DMS 273 (cell line): ENCODE results near the gene CCDC192.

Source experiments
- DNase-seq: peaks from one replicate; lab custom pipeline; 2025; ENCODE audit not compliant: unreplicated experiment; lab: John Stamatoyannopoulos, UW

CCDC192 gene

GRCh38 chr5:127872494-127872893 lies 169.3 kb downstream of the CCDC192 start:
- DNase-seq = no peak

- peak; percentile 86 for DNase-seq
Observed at GRCh38 chr5:127875235-127876021, 172.2 kb downstream of the CCDC192 start.

GRCh38 chr5:127876384-127876783 lies 173.2 kb downstream of the CCDC192 start:
- DNase-seq = no peak

GRCh38 chr5:127878174-127878750 lies 175.1 kb downstream of the CCDC192 start:
- peak; percentile 86 for DNase-seq

GRCh38 chr5:127884416-127884815 lies 181.2 kb downstream of the CCDC192 start:
- no peak for DNase-seq

GRCh38 chr5:127885176-127885575 lies 182.0 kb downstream of the CCDC192 start:
- peak; percentile 92 for DNase-seq

- no peak for DNase-seq
Observed at GRCh38 chr5:127886081-127886480, 182.9 kb downstream of the CCDC192 start.

GRCh38 chr5:127887282-127887681 lies 184.1 kb downstream of the CCDC192 start:
- no peak for DNase-seq

- DNase-seq = no peak
Observed at GRCh38 chr5:127891942-127892341, 188.8 kb downstream of the CCDC192 start.

- DNase-seq = peak; percentile 25
Observed at GRCh38 chr5:127892467-127893207, 189.4 kb downstream of the CCDC192 start.

GRCh38 chr5:127893232-127893631 lies 190.0 kb downstream of the CCDC192 start:
- DNase-seq = no peak

- no peak for DNase-seq
Observed at GRCh38 chr5:127894461-127894860, 191.3 kb downstream of the CCDC192 start.

- no peak for DNase-seq
Observed at GRCh38 chr5:127898551-127899213, 195.5 kb downstream of the CCDC192 start.

GRCh38 chr5:127899214-127899610 lies 196.0 kb downstream of the CCDC192 start:
- DNase-seq = no peak

- DNase-seq = no peak
Observed at GRCh38 chr5:127906562-127907204, 203.5 kb downstream of the CCDC192 start.

GRCh38 chr5:127907907-127908306 lies 204.7 kb downstream of the CCDC192 start:
- DNase-seq = no peak

GRCh38 chr5:127909066-127909465 lies 205.9 kb downstream of the CCDC192 start:
- DNase-seq = peak; percentile 79

- no peak for DNase-seq
Observed at GRCh38 chr5:127909821-127910220, 206.6 kb downstream of the CCDC192 start.

- no peak for DNase-seq
Observed at GRCh38 chr5:127910307-127910956, 207.2 kb downstream of the CCDC192 start.

GRCh38 chr5:127911619-127912018 lies 208.4 kb downstream of the CCDC192 start:
- no peak for DNase-seq
